DLD1 (cell line): ENCODE measurements around the gene RERE.

Experiments
- in situ Hi-C: cut with HindIII; loops from 2 replicates; pipeline ENCODE4 v1.10.0; 2017; ENCODE audit warnings: low sequenced_read_pairs

The RERE gene

GRCh38 chr1:8329439-8329838, 488.0 kb downstream of the RERE start:
- in situ Hi-C loops: no loop called here

DNA sequence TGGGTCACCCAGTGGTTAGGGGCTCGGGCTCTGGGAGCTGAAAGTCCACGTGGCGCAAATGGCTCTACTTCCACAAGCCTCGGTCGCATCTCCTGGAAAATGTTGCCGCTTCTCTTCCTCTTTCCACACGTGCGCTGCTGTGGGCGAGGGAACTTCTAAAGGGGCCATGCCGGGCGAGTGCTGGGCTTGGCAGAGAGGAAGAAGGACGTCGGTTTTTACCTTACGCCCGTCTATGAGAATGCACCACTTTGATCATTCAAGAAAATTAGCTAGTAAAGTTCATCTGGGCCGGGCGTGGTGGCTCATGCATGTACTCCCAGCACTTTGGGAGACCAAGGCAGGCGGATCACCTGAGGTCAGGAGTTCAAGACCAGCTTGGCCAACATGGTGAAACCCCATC, 489.2 kb downstream of the RERE start:
- in situ Hi-C loops: no loop called here

GRCh38 chr1:8326265-8326664, 491.2 kb downstream of the RERE start:
- in situ Hi-C loops: no loop called here

DNA sequence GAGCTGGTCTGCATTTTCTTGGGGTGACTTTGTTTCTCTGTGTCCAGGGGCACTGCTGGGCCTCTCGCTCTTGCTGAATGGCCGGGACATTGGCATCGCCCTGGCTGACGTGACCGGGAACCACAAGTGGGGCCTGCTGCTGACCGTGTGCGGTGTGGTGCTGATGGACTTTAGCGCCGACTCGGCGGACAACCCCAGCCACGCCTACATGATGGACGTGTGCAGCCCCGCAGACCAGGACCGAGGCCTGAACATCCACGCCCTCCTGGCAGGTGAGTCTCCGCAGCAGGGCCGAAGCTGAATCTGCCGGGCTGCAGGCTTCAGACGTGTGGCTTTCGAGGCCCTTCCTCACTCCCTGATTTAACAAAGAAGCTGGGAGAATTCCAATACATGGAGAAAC, 491.7 kb downstream of the RERE start:
- in situ Hi-C loops: no loop called here

- in situ Hi-C loops: no loop called here
These were observed 493.1 kb downstream of the RERE start for GRCh38 chr1:8324176-8324810.

DNA sequence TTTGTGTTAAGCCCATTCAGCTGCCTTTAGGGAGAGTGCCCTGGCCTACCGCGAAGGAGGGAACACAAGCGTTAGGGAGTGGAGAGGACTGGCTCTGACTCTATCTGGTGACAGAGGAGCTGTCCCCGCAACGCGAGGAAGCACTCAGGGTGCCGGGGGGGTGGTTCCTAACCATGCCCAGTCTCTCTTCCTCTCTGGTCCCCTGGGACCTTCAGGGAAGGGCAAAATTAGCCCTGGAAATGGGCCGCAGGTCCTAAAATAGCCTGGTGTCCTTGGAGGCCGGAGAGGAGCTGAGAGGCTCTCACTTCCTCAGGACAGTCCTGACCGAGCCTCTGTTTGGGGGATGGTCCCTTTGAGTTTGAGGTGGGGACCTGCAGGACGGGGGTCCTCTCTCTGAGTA, 493.7 kb downstream of the RERE start:
- in situ Hi-C loops: no loop called here

GRCh38 chr1:8321612-8322011, 495.8 kb downstream of the RERE start:
- in situ Hi-C loops: no loop called here

GRCh38 chr1:8318436-8318835, 499.0 kb downstream of the RERE start:
- in situ Hi-C loops: loop anchor here (5.0 kb wide), 1 partner anchor 306 kb away; no protein-coding TSS in a partner anchor

GRCh38 chr1:8317647-8318381, 499.6 kb downstream of the RERE start, which contains the start of gene SLC45A1:
Gene SLC45A1 (plus strand): TSS chr1:8318114. CDS start chr1:8324330, 6,216 bp downstream.
- in situ Hi-C loops: loop anchor here (5.0 kb wide), 1 partner anchor 306 kb away; no protein-coding TSS in a partner anchor

- in situ Hi-C loops: loop anchor here (5.0 kb wide), 1 partner anchor 304 kb away; no protein-coding TSS in a partner anchor
These were observed 501.6 kb downstream of the RERE start for GRCh38 chr1:8315573-8316475.

DNA sequence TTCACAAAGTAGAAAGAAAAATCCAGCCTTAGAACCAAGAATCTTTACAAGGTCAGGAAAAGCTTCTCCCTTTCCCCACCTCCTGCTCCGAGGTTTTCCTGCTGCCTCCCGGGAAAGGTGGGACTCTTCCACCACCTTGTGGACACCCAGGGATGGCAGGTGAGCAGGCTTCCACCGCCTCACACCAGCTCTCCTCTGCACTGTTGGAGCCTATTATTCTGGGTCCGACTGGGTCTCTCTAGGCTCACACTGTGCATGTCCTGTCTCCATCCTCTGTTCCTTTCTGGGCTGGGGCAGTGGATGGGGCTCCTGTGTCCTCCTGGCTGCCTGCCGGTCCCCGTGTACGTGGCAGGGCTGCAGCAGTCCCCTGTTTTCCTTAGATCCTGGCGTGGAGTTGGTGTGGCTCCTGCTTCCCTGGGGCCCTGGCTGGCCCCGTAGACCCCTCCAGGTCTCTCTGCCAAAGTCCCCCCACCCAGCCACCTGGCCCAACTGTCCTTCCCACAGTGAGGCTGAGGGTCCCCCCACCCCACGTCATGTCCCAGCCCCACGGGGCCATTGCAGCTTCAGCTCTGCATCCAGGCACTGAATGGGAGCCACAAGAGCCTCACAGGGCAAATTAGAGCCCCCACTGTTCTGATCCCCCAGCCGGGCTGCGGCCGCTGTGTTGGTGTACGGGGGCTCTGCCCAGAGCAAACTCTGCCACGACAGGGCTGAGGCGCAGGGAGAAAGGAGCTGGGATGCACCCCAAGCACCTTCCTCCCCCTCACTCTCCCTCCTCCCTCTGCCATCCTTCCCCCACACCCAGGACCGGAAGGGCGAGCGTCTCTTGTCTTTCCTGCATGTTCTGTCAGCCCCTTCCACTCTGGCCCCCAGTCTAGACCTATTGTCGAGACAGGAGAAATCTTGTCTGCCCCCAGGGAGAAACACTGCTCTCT, 502.8 kb downstream of the RERE start:
- in situ Hi-C loops: loop anchor here (5.0 kb wide), 1 partner anchor 302 kb away; no protein-coding TSS in a partner anchor

- in situ Hi-C loops: no loop called here
These were observed 504.2 kb downstream of the RERE start for GRCh38 chr1:8313231-8313630.

DNA sequence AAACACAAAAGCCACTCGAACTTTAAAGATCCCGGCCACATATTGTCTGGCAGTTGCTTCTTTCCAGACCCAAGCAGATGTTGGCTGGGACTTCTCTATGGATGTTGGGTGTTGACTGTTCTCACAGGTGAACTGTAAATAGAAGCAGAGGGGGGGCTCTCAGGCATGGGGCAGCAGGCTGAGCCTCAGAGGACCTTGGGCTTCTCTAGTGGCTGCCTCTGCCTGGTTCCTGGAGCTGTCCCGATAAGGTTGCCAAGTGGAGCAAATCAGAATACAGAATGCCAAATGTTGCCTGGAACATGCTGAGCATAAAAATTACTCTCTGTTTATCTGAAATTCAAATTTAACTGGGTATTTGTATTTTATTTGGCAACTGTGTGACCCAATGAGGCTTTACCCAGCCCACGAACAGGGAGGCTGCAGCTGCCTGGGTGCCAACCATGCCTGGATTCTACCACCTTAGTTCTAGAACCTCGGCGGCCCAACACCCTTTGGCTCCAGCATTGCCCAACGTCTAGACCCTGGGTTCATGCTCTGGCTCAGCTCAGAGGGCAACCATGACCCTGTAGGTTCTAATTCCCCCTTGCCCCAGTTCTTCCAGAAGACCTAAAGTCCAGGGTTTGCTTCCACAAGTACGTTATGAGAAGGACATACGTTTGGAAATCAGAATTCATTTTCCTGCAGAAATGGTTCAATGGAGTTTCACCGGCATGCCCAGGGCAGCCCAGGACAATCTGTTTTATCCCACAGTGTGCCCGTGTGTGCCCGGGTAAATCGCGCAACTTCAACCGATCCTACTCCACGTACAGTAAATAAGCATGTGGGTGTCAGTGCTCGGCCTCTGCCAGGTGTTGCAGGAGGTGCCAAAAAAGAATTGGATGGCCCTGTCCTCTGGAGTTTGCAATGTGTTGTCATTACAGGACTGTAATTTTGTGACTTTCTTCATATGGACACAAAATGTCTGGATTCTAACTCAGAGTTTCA, 504.9 kb downstream of the RERE start:
- in situ Hi-C loops: no loop called here

- in situ Hi-C loops: no loop called here
These were observed 506.2 kb downstream of the RERE start for GRCh38 chr1:8311068-8311718.

GRCh38 chr1:8307628-8308027, 509.8 kb downstream of the RERE start:
- in situ Hi-C loops: no loop called here

GRCh38 chr1:8303876-8304275, 513.6 kb downstream of the RERE start:
- in situ Hi-C loops: no loop called here

DNA sequence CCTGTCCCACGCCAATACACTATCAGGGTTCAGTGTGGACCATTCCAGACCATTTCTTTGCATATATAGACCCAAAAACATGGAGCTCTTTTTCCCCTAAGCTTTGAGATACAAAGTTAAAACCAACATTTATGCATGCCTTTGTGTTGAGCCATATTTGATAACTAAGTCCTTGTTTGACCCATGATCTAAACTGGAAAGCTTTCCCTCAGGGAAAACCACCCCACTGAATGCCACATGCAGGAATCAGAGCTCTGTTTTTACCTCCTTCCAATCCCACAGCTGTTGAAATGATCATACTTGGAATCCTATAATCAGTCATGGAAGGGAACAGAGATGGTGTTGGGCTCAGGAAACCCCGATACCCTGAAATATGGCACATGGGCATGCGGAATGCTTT, 514.3 kb downstream of the RERE start:
- in situ Hi-C loops: no loop called here
